ENCODE results near the gene TRERF1.

Gene TRERF1

DNA sequence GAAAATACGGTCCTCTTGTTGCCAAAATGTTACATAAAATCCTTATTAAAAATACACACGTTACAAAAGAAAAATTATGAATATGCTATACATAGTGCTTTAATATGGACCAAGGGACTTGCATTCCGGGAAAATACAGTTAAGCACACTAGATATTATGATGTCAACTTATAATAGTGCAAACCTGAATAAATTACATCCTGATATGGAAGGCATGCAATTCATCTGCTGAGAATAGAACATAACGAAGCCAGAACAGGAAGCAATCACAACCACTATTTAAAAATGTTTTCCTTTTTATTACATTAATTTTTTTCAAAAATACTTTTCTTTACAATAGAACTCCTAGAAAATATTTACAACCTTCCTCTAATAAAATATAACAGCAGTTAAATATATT lies 226.3 kb downstream of the TRERF1 start:
- TF ChIP-seq GATA3 (IDR thresholded peaks at IDR 0.05; ENCODE audit: low read depth, low read length), result no peak
- TF ChIP-seq GATA2 (IDR thresholded peaks at IDR 0.05; ENCODE audit: low read depth, low read length), result no peak

DNA sequence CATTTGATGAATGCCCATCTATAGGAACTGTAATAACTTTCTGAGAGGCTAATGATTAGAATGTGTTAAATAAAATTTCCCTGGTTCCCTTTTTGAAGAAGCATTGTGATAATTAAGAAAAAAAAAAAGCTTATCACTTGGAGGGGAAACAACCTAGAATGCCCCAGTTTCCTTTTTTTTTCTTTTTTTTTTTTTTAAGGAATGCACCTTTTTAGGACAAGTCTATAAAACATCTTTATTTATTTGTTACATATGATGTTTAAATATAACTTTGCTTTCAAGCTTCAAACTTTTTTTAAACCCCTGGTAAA lies 226.7 kb downstream of the TRERF1 start:
- TF ChIP-seq GATA3 (IDR thresholded peaks at IDR 0.05; ENCODE audit: low read depth, low read length) (no peak), GATA2 (IDR thresholded peaks at IDR 0.05; ENCODE audit: low read depth, low read length) (no peak)

DNA sequence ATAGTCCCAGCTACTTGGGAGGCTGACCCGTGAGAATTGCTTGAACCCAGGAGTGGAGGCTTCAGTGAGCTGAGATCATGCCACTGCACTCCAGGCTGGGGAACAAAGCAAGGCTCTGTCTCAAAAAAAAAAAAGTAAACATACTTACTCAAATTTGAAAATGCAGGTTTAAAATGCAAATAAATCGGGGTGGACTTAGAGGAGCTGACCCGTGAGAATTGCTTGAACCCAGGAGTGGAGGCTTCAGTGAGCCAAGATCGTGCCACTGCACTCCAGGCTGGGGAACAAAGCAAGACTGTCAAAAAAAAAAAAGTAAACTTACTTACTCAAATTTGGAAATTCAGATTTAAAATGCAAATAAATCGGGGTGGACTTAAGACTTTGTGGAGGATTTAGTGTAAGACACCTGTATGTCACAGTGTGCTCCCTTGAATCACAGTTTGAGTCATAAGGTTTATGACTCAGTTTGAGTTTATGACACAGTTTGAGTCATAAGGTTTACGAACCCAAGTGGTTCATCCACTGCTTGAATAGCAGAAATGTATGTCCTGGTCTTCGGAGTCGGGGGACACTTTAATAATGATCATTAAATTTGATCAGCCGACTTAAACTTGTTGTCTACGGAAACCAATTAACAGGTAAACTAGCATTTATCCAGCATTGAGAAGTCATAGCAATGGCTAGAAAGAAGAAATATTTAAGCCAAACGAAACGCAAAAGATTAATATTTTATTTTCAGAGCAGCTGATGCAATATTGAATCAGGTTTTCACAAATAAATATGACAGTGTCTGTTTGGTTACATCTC lies 227.3 kb downstream of the TRERF1 start:
- TF ChIP-seq GATA2 (IDR thresholded peaks at IDR 0.05; ENCODE audit: low read depth, low read length), result no peak
- TF ChIP-seq GATA3 (IDR thresholded peaks at IDR 0.05; ENCODE audit: low read depth, low read length), result no peak

DNA sequence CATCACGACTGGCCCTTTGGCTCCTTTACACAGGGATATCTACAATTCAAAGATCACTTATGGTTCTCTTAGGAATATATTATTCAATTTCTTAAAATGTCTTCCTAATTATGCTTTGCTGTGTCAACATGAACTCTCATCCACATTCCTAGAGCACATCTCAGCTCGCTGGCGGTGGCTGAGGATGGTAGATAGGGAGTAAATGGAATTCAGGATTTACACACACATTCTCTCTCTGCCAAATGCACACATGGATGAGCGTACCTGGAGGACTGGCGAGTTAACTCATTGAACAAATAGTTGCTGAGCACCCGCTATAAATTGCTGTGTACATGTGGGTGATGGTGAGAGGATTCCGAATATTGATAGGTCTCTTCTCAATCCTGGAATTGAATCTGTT lies 229.3 kb downstream of the TRERF1 start:
- TF ChIP-seq GATA3 (IDR thresholded peaks at IDR 0.05; ENCODE audit: low read depth, low read length) (no peak), GATA2 (IDR thresholded peaks at IDR 0.05; ENCODE audit: low read depth, low read length) (no peak)

DNA sequence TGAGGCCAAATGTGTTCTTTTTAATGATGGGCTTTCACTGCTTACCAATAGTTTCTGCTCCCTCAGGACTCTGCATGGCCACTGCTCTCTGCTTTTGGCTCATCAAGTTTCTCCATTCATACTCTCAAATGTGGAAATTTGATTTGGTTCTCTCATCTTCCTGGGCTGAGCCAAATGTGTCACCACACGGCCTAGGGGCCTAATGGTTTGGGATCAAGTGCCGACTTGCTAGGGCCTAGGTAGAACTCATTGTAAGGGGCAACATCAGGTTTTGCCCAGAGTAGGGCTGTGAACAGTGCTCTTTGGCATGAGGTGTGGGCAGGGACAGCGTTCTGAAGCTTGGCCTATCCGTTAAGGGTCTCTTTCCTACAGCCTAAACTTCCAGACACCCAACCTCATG lies 230.2 kb downstream of the TRERF1 start:
- no peak for TF ChIP-seq GATA2 (IDR thresholded peaks at IDR 0.05; ENCODE audit: low read depth, low read length)

DNA sequence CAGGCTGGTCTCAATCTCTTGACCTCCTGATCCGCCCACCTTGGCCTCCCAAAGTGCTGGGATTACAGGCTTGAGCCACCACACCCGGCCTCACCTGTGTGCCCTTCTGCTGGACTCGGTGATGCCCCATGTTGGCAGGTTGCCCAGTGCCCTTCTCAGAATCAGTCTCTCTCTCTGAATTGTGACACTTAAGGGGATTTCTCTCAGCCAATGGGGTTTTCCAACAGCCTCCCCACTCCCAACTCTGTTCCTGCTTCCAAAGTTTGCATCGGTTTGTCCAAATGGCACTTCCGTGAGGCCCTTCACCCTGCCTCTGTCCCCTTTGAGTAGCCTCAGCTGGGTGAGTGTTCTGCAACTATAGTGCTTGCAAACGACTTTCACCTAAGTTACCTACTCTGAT lies 230.9 kb downstream of the TRERF1 start:
- no peak for TF ChIP-seq GATA3 (IDR thresholded peaks at IDR 0.05; ENCODE audit: low read depth, low read length)
- no peak for TF ChIP-seq GATA2 (IDR thresholded peaks at IDR 0.05; ENCODE audit: low read depth, low read length)

DNA sequence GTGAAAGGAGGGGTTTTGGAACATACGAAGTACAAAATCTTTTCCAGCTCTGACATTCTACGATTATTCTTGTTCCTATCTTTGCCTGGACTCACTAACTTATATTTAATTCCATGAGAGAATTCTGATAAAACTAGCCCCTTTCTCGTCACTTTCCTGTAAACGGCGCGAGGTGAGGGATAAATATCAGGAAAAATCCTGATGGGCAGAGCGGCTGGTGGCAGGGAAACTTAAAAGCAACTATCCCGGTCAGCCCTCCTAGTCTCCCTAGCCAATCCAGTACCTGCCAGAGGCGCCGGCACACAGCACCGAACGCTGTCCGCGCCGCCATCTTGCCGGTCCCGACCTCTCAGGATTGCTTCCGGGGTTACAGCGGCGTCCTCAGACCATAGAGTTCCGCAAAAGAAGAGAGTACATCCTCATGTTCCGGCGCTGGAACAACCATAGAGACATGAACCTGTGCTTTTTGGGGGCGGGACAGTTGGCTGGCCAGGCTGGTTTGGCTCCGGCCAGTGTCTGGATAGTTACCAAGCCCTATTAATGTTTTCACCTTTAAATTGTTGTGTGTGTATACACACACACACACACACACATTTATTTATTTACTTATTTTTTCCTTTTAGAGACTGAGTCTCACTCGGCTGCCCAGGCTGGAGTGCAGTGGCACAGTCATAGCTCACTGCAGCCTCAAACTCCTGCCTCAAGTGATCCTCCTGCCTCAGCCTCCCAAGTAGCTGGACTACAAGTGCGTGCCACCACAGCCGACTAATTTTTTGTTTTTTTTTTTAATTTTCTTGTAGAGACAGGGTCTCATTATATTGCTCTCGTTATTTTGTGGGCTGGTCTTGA lies 234.0 kb downstream of the TRERF1 start, which contains the start of gene MRPS10:
TSS of gene MRPS10 (minus strand) at position 343 of the 849 bp plus-strand sequence. CDS start at position 331, 12 bp downstream.
- TF ChIP-seq GATA3 (IDR thresholded peaks at IDR 0.05; ENCODE audit: low read depth, low read length) (no peak), GATA2 (IDR thresholded peaks at IDR 0.05; ENCODE audit: low read depth, low read length) (no peak)

DNA sequence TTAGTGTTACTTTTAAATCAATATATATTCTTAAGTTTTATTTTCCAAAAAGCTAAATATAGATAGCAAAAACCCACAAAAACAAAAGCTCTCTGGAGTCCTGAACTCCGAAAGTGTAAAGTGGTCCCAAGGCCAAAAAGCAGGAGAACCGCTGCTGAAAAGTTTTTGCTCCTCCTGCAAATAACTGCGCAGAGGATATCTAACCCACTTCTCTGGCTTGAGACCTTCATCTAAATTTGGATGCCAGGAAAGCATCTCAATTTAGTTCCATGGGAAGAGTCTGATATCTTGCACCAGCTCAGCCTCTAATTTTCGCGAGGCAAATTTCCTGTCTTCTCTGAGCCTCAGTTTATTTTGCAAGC lies 234.6 kb downstream of the TRERF1 start:
- TF ChIP-seq GATA2 (IDR thresholded peaks at IDR 0.05; ENCODE audit: low read depth, low read length) (no peak), GATA3 (IDR thresholded peaks at IDR 0.05; ENCODE audit: low read depth, low read length) (no peak)

DNA sequence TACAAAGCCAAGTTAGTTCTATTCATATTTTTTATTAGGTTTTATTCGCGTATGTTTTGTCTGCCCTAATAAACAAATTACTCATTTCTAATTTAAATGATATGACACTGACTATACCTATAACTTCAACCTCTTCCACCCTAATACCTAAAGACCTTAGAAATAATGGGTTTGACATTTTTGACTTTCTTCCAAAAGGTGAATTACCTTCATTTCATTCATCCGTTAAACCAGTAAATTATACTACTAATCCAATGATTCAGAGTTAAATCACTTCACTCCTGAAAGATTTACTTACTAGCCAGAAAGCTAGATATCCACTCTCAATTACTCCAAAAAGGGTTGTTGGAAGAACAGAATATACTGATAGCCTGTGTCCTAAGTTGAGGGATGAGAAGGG lies 239.3 kb downstream of the TRERF1 start:
- TF ChIP-seq GATA3 (IDR thresholded peaks at IDR 0.05; ENCODE audit: low read depth, low read length), result no peak
- TF ChIP-seq GATA2 (IDR thresholded peaks at IDR 0.05; ENCODE audit: low read depth, low read length), result no peak

DNA sequence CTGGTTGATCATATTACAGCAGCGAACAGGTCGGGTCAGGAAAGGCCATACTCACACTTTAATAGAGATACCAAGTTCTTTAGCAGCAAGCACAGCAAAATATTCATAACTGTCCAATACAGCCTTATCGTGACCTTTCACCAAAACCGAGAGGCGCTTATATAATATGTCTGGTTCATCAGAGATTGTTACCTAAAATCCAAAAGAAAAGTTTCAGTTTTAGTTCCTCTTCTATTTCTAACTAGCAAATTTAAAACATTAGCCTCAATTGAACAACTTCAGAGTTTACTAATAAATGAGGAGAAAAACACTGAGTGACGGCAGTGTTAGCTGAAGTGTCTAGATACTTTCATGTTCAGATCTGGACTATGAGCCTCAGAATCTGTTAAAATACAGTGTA lies 240.0 kb downstream of the TRERF1 start:
- TF ChIP-seq GATA2 (IDR thresholded peaks at IDR 0.05; ENCODE audit: low read depth, low read length) (no peak), GATA3 (IDR thresholded peaks at IDR 0.05; ENCODE audit: low read depth, low read length) (no peak)

DNA sequence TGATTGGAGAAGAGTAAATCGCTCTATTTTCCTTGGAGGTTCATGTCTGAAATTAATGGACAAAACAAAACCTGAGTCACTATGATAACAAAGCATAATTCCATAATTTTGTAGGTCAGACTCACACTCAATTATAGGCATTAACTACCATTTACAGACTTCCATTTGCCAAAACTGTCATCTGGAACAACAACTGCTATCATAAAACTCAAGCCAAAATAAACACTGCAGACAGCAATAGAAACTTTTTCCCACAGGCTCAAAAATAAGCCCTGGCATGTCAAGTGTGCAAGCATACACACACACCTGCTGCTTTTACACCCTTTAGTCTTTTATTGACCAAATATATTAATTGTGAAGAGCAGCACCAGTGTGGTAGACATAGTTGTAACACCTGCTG lies 241.2 kb downstream of the TRERF1 start:
- TF ChIP-seq GATA2 (IDR thresholded peaks at IDR 0.05; ENCODE audit: low read depth, low read length) (no peak), GATA3 (IDR thresholded peaks at IDR 0.05; ENCODE audit: low read depth, low read length) (no peak)

DNA sequence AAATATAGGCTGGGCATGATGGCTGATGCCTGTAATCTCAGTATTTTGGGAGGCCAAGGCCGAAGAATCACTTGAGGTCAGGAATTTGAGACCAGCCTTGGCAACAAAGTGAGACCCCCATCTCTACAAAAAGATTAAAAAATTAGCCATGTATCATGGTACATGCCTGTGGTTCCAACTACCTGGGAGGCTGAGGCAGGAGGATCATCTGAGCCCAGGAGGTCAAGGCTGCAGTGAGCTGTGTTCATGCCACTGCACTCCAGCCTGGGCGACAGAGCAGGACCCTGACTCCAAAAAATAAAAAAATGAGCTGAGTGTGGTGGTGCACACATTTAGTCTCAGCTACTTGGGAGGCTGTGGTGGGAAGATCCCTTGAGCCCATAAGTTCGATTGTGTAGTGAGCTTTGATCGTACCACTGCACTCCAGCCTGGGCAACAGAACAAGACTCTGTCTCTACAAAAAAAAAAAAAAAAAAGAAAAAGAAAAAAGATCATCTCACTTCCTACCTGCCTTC lies 246.9 kb downstream of the TRERF1 start:
- no peak for TF ChIP-seq GATA2 (IDR thresholded peaks at IDR 0.05; ENCODE audit: low read depth, low read length)
- TF ChIP-seq GATA3 (IDR thresholded peaks at IDR 0.05; ENCODE audit: low read depth, low read length), result no peak

DNA sequence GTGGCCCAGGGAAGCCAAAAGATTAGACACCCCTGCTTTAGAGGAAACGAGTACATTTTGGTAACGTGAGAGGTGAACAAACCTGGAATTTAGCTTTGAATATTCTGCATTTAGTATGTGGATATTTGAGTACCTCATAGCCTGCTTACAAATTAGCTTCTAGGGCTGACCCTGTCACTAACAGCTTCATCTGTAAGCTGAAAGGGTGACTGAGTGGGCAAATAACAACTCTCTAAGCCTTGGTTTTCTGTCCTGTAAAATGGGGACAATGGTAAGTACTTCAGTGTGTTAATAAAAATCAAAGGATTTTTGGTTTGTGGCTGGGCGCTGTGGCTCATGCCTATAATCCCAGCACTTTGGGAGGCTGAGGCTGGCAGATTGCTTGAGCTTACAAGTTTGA lies 248.5 kb downstream of the TRERF1 start:
- TF ChIP-seq GATA3 (IDR thresholded peaks at IDR 0.05; ENCODE audit: low read depth, low read length), result no peak
- TF ChIP-seq GATA2 (IDR thresholded peaks at IDR 0.05; ENCODE audit: low read depth, low read length), result no peak

DNA sequence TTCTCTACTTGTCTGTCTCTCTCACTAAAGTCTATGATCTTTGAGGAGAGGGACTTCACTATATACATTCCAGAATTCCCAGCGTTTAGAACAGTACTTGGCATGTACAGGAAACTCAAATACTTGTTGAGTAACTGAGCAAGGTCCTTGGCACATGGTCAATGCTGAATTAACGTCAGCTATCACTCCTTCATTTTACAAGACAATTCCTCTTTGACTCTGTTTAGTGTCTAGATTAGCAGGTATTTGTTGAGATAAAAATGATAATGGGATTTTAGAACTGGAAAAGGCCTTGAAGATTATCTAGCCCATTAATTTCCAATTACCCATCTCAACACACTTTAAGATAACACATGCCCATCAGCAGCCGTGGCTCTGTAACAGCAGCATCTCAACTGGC lies 250.3 kb downstream of the TRERF1 start:
- TF ChIP-seq GATA2 (IDR thresholded peaks at IDR 0.05; ENCODE audit: low read depth, low read length) (no peak), GATA3 (IDR thresholded peaks at IDR 0.05; ENCODE audit: low read depth, low read length) (no peak)

DNA sequence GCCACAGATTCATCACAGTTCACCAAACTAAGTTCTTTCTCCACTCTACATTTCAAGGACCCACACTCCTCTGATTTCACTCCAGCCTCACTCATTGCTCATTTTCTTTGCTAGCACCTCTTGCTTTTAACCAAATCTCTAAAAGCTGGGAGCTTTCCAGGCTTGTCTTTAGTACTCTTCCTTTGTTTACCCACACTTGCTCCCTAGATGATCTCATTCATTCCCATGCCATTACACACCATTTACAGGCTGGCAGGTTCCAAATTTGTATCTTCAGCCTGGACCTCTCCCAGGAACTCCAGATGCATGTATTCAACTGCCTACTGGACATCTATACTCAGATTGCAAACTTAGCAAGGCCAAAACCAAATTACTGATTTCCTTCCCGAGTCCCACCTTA lies 251.7 kb downstream of the TRERF1 start:
- no peak for TF ChIP-seq GATA2 (IDR thresholded peaks at IDR 0.05; ENCODE audit: low read depth, low read length)
